CD4-positive, alpha-beta T cell treated with Interleukin-15 for 4 hours (primary cell): Measurements from ENCODE around the gene HOXC9.

Experiments
- DNase-seq: peaks from one replicate; pipeline ENCODE4 v3.0.0-alpha.2; 2020; ENCODE audit warnings: low spot score

Gene HOXC9

GRCh38 chr12:53988541-53989226, 11.3 kb upstream of the HOXC9 start:
- no peak for DNase-seq

GRCh38 chr12:53989227-53990113, 10.5 kb upstream of the HOXC9 start:
- DNase-seq: no peak

- no peak for DNase-seq
Measured at GRCh38 chr12:53990311-53991076, 9.5 kb upstream of the HOXC9 start.

- no peak for DNase-seq
Measured at GRCh38 chr12:53991077-53991460, 8.9 kb upstream of the HOXC9 start.

- no peak for DNase-seq
Measured at GRCh38 chr12:53992377-53992889, 7.5 kb upstream of the HOXC9 start.

GRCh38 chr12:53993162-53994008, 6.6 kb upstream of the HOXC9 start:
- DNase-seq: no peak

- DNase-seq: no peak
Measured at GRCh38 chr12:53994009-53994263, 6.0 kb upstream of the HOXC9 start.

- no peak for DNase-seq
Measured at GRCh38 chr12:53994264-53995001, 5.5 kb upstream of the HOXC9 start.

- peak; percentile 18 for DNase-seq
Measured at GRCh38 chr12:53995002-53995377, 5.0 kb upstream of the HOXC9 start.

GRCh38 chr12:53995378-53996239, 4.4 kb upstream of the HOXC9 start:
- DNase-seq: no peak

GRCh38 chr12:53996240-53997203, 3.4 kb upstream of the HOXC9 start:
- DNase-seq: no peak

- DNase-seq: no peak
Measured at GRCh38 chr12:53997204-53998109, 2.5 kb upstream of the HOXC9 start.

GRCh38 chr12:53998110-53998899, 1.7 kb upstream of the HOXC9 start:
- no peak for DNase-seq

- no peak for DNase-seq
Measured at GRCh38 chr12:53998900-53999236, 1.1 kb upstream of the HOXC9 start.

- DNase-seq: no peak
Measured at GRCh38 chr12:53999559-54000115, 324 bp upstream of the HOXC9 start.

- DNase-seq: no peak
Measured at GRCh38 chr12:54001283-54002187, 1.6 kb downstream of the HOXC9 start.
